B cell (primary cell): Measurements from ENCODE around the gene CD14. TPM values are rescaled to one million over a fixed set of nuclear protein-coding genes. Genes with fewer than 3 reads are reported as not detected.

Experiments used
- ATAC-seq: fragments of 200-7000 bp; cut with Tn5 transposase; one replicate; pipeline ENCODE4 v1.10.0; 2021; ENCODE audit warnings: low read depth, mild to moderate bottlenecking, moderate number of reproducible peaks, moderate library complexity
- CTCF ChIA-PET: fragments of 350-600 bp; sonication (Branson Sonifier 250); formaldehyde crosslinking; loops from one replicate; lab custom pipeline; 2021; ENCODE audit warnings: antibody characterized with exemption, inconsistent platforms; lab: Charles Lee
- POLR2A ChIA-PET: fragments of 350-600 bp; sonication (Branson Sonifier 250); formaldehyde crosslinking; loops from one replicate; lab custom pipeline; 2021; ENCODE audit warnings: antibody characterized with exemption; lab: Charles Lee
- DNase-seq: peaks from one replicate; pipeline ENCODE4 v3.0.0; 2013
- H2AFZ ChIP-seq: 2 replicates; pipeline ENCODE4 v1.6.1; 2012; ENCODE audit warnings: mild to moderate bottlenecking, low read depth, low read length; ENCODE audit not compliant: insufficient read depth, poor library complexity, severe bottlenecking
- H3K27ac ChIP-seq, 2 donors: 1 replicate in 1 of 2; 2 replicates in 1 of 2; pipeline ENCODE4 v1.5.1; 2012 to 2013; ENCODE audit warnings: low read length in 2 of 2, mild to moderate bottlenecking in 2 of 2, moderate library complexity in 1 of 2
- H3K27me3 ChIP-seq, 4 experiments: fragments of 200-600 bp in 1 of 4; sonication (generic) in 1 of 4; replicated peaks in 1 of 4; 1 replicate in 2 of 4; 2 replicates in 2 of 4; pipeline versions ENCODE4 v1.6.1 to v1.7.0; 2013 to 2016; ENCODE audit warnings: low read length in 3 of 4, mild to moderate bottlenecking in 2 of 4, mixed read lengths in 1 of 4, moderate library complexity in 1 of 4; ENCODE audit not compliant: insufficient read depth in 4 of 4, control insufficient read depth in 3 of 4; ENCODE audit errors: control extremely low read depth in 1 of 4
- H3K36me3 ChIP-seq, 2 experiments: replicated peaks in 1 of 2; 1 replicate in 1 of 2; 2 replicates in 1 of 2; pipeline versions ENCODE4 v1.6.1 to v1.7.1; 2013; ENCODE audit warnings: low read length in 1 of 2; ENCODE audit not compliant: insufficient read depth in 2 of 2, control insufficient read depth in 1 of 2; ENCODE audit errors: control extremely low read depth in 1 of 2, extremely low read depth in 1 of 2
- H3K4me1 ChIP-seq, 2 donors: fragments of 200-600 bp in 1 of 2; sonication (generic) in 1 of 2; 1 replicate in 1 of 2; 2 replicates in 1 of 2; pipeline versions ENCODE4 v1.5.1 to v1.6.1; 2013 to 2017; ENCODE audit warnings: low read length in 2 of 2; ENCODE audit not compliant: control insufficient read depth in 2 of 2, insufficient read depth in 2 of 2
- H3K4me2 ChIP-seq: replicated peaks from 2 replicates; pipeline ENCODE3; 2012; ENCODE audit warnings: mild to moderate bottlenecking, low read depth, low read length; ENCODE audit not compliant: poor library complexity, severe bottlenecking
- H3K4me3 ChIP-seq, 5 experiments: fragments of 200-600 bp in 1 of 5; sonication (generic) in 1 of 5; 1 replicate in 3 of 5; 2 replicates in 2 of 5; pipeline versions ENCODE4 v1.5.1 to v1.7.0; 2011 to 2016; ENCODE audit warnings: low read length in 4 of 5, mild to moderate bottlenecking in 4 of 5, low read depth in 2 of 5, control low read depth in 1 of 5, moderate library complexity in 1 of 5; ENCODE audit not compliant: insufficient read depth in 1 of 5; ENCODE audit errors: control extremely low read depth in 1 of 5, extremely low read depth in 1 of 5
- H3K79me2 ChIP-seq: fragments of 200-600 bp; sonication (generic); one replicate; pipeline ENCODE4 v1.6.0; 2016; ENCODE audit warnings: low read length; ENCODE audit not compliant: control insufficient read depth, insufficient read depth
- H3K9ac ChIP-seq: fragments of 200-600 bp; sonication (generic); 2 replicates; pipeline ENCODE4 v1.6.1; 2017; ENCODE audit warnings: mild to moderate bottlenecking, low read length, moderate library complexity
- H3K9me3 ChIP-seq, 3 donors: one replicate each; pipeline versions ENCODE4 v1.6.1 to v1.7.1; 2013; ENCODE audit warnings: low read length in 2 of 3; ENCODE audit not compliant: control insufficient read depth in 2 of 3, insufficient read depth in 1 of 3; ENCODE audit errors: control extremely low read depth in 1 of 3
- H4K20me1 ChIP-seq: 2 replicates; pipeline ENCODE4 v1.6.0; 2012; ENCODE audit warnings: mild to moderate bottlenecking, low read length; ENCODE audit not compliant: insufficient read depth, control insufficient read depth, poor library complexity, severe bottlenecking
- H3K27ac Mint-ChIP-seq: one replicate; pipeline ENCODE4 v1.8.0; 2021; ENCODE audit warnings: mixed read lengths
- H3K27me3 Mint-ChIP-seq: one replicate; pipeline ENCODE4 v1.8.0; 2021; ENCODE audit warnings: mixed read lengths
- H3K4me1 Mint-ChIP-seq: one replicate; pipeline ENCODE4 v1.8.0; 2021; ENCODE audit warnings: mixed read lengths
- H3K4me3 Mint-ChIP-seq: one replicate; pipeline ENCODE4 v1.8.0; 2021; ENCODE audit warnings: mixed read lengths
- H3K9me3 Mint-ChIP-seq: one replicate; pipeline ENCODE4 v1.8.0; 2022; ENCODE audit warnings: mixed read lengths; ENCODE audit not compliant: insufficient read depth
- EZH2 ChIP-seq: IDR thresholded peaks from 2 replicates; pipeline ENCODE4 v1.6.1; 2012; ENCODE audit warnings: borderline replicate concordance, low read depth, mild to moderate bottlenecking, moderate library complexity, low read length; ENCODE audit not compliant: insufficient read depth, poor library complexity, severe bottlenecking
- WGBS: methylation state at CpG from one replicate; pipeline ENCODE4 v1.1.5; 2013; ENCODE audit warnings: missing lambda C conversion rate; ENCODE audit not compliant: insufficient coverage; 5-methylcytosine and 5-hydroxymethylcytosine counted together
- intact Hi-C: fragments of 100-400 bp; cut with micrococcal nuclease; formaldehyde crosslinking; loops from one replicate; pipeline ENCODE4 v1.10.0; 2022
- polyA plus RNA-seq: library from polyadenylated mRNA; depleted of rRNA; stranded (reverse); fragments of >200 nt; gene quantifications from 2 replicates; pipeline ENCODE4 v1.2.3, GENCODE V29; 2012
- total RNA-seq, 2 donors: library from RNA; stranded (reverse); fragments of 120-200 nt in 1 of 2; gene quantifications; 1 replicate in 1 of 2; 2 replicates in 1 of 2; pipeline versions ENCODE4 v1.2.3 to v1.2.4, GENCODE V29; 2013 to 2022
- TF ChIP-seq, protein P1 (sequence below): fragments of 200-600 bp; IDR thresholded peaks from one replicate; pipeline ENCODE4 v1.8.0; 2022; ENCODE audit warnings: antibody characterized with exemption, mild to moderate bottlenecking

The CD14 gene
- total and polyA plus RNA-seq, 2 donors (not counting 1 experiment from before 2014, with no cell fraction given), result 1.8 to 11.4 TPM

DNA sequence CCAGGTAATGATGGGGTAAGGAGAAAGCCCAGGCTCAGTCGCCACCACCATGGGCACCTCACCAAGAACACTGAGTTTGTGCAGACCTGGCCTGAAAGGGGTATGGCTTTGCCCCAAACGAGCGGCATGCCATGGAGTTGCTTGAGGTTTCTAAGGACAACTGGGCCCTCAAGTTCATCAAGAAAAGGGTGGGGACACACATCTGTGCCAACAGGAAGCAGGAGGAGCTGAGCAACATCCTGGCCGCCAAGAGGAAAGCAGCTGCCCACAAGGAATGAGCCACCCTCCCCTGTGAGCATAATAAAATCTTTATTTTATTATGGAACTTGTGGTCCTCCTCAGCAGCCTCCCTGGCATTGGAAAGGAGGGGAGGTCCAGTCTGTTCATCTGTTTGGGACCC lies 23.8 kb downstream of the CD14 start:
- Histone ChIP-seq H3K4me1 (peaks cover 13 to 15% of the 10 kb centered on the region in 2 donors), H3K9ac (no peak overlapping the region), H3K9me3 (no peaks in the 10 kb centered on the region), H3K79me2 (no peaks in the 10 kb centered on the region), H3K27ac (no peak overlapping the region), H3K27me3 (no peaks in the 10 kb centered on the region), H3K4me2 (no peak overlapping the region), H3K36me3 (no peaks in the 10 kb centered on the region), H2AFZ (no peak overlapping the region), H3K4me3 (no peak overlapping the region), H4K20me1 (no peaks in the 10 kb centered on the region)
- ATAC-seq (no peak), DNase-seq (no peak)
- Mint-ChIP-seq H3K27me3 (peaks cover 3% of the 10 kb centered on the region), H3K4me3 (no peak overlapping the region), H3K9me3 (no peaks in the 10 kb centered on the region), H3K4me1 (peaks cover 16% of the 10 kb centered on the region), H3K27ac (no peak overlapping the region)
- intact Hi-C loops, result no loop called here
- ChIA-PET CTCF (no interaction called here), POLR2A (no interaction called here)
- WGBS, result 52% methylated on average over 3 of the region's 4 CpGs
- no peak for TF ChIP-seq EZH2
- TF ChIP-seq, protein P1, sequence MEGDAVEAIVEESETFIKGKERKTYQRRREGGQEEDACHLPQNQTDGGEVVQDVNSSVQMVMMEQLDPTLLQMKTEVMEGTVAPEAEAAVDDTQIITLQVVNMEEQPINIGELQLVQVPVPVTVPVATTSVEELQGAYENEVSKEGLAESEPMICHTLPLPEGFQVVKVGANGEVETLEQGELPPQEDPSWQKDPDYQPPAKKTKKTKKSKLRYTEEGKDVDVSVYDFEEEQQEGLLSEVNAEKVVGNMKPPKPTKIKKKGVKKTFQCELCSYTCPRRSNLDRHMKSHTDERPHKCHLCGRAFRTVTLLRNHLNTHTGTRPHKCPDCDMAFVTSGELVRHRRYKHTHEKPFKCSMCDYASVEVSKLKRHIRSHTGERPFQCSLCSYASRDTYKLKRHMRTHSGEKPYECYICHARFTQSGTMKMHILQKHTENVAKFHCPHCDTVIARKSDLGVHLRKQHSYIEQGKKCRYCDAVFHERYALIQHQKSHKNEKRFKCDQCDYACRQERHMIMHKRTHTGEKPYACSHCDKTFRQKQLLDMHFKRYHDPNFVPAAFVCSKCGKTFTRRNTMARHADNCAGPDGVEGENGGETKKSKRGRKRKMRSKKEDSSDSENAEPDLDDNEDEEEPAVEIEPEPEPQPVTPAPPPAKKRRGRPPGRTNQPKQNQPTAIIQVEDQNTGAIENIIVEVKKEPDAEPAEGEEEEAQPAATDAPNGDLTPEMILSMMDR, result no peak

GRCh38 chr5:140608722-140609121 lies 24.3 kb downstream of the CD14 start:
- no peak overlapping the region for H3K27ac Mint-ChIP-seq
- no peaks in the 10 kb centered on the region for H3K9me3 Mint-ChIP-seq
- Histone ChIP-seq H3K79me2 (no peaks in the 10 kb centered on the region), H3K9ac (no peak overlapping the region), H3K4me2 (no peak overlapping the region), H4K20me1 (no peaks in the 10 kb centered on the region), H2AFZ (no peak overlapping the region), H3K27me3 (no peaks in the 10 kb centered on the region), H3K4me1 (peaks cover 13 to 15% of the 10 kb centered on the region in 2 donors), H3K4me3 (no peak overlapping the region), H3K9me3 (no peaks in the 10 kb centered on the region), H3K27ac (no peak overlapping the region), H3K36me3 (no peaks in the 10 kb centered on the region)
- peaks cover 16% of the 10 kb centered on the region for H3K4me1 Mint-ChIP-seq
- ChIA-PET POLR2A (no interaction called here), CTCF (no interaction called here)
- intact Hi-C loops, result no loop called here
- TF ChIP-seq, protein P1, result no peak
- no peak for TF ChIP-seq EZH2
- H3K27me3 Mint-ChIP-seq, result peaks cover 3% of the 10 kb centered on the region
- ATAC-seq (no peak), DNase-seq (no peak)
- no peak overlapping the region for H3K4me3 Mint-ChIP-seq
